Activated naive CD8-positive, alpha-beta T cell treated with anti-CD3 and anti-CD28 coated beads, Interleukin-2, amount 50 U/mL, for 24 hours (primary cell): ENCODE data around the gene HTR3B.
"Not testable (repeated sequence)": the region's sequence is repeated elsewhere in the genome, so short reads cannot be mapped to it uniquely, and the experiment has no call there.

ENCODE experiments used
- ATAC-seq: fragments of 150-1000 bp; cut with Tn5 transposase; one replicate; pipeline ENCODE4 v1.10.0; 2021
- DNase-seq: peaks from one replicate; pipeline ENCODE4 v3.0.0; 2021
- H3K27ac Mint-ChIP-seq: one replicate; pipeline ENCODE4 v1.8.0; 2021; ENCODE audit warnings: mild to moderate bottlenecking, mixed read lengths
- H3K27me3 Mint-ChIP-seq: one replicate; pipeline ENCODE4 v1.8.0; 2021; ENCODE audit warnings: mixed read lengths
- H3K36me3 Mint-ChIP-seq: one replicate; pipeline ENCODE4 v1.8.0; 2021; ENCODE audit warnings: low read depth, mixed read lengths
- H3K4me1 Mint-ChIP-seq: one replicate; pipeline ENCODE4 v1.8.0; 2021; ENCODE audit warnings: mixed read lengths
- H3K4me3 Mint-ChIP-seq: one replicate; pipeline ENCODE4 v1.8.0; 2021; ENCODE audit warnings: mild to moderate bottlenecking, moderate library complexity, mixed read lengths
- H3K9me3 Mint-ChIP-seq: one replicate; pipeline ENCODE4 v1.8.0; 2021; ENCODE audit warnings: mixed read lengths

Gene HTR3B

GRCh38 chr11:113906516-113906915 lies 1.9 kb downstream of the HTR3B start:
- no peaks in the 10 kb centered on the region for H3K4me1 Mint-ChIP-seq
- H3K36me3 Mint-ChIP-seq = no peaks in the 10 kb centered on the region
- no peak for ATAC-seq
- DNase-seq = no peak
- no peak overlapping the region for H3K4me3 Mint-ChIP-seq
- H3K27ac Mint-ChIP-seq = no peak overlapping the region
- H3K27me3 Mint-ChIP-seq = peaks cover 7% of the 10 kb centered on the region
- H3K9me3 Mint-ChIP-seq = no peaks in the 10 kb centered on the region

GRCh38 chr11:113907152-113907551 lies 2.6 kb downstream of the HTR3B start:
- ATAC-seq = no peak
- Mint-ChIP-seq H3K4me3 (no peak overlapping the region), H3K27ac (no peak overlapping the region), H3K27me3 (peaks cover 2% of the 10 kb centered on the region), H3K36me3 (no peaks in the 10 kb centered on the region), H3K9me3 (no peaks in the 10 kb centered on the region), H3K4me1 (no peaks in the 10 kb centered on the region)
- DNase-seq = no peak

- no peak overlapping the region for H3K27ac Mint-ChIP-seq
- H3K9me3 Mint-ChIP-seq = no peaks in the 10 kb centered on the region
- H3K4me3 Mint-ChIP-seq = no peak overlapping the region
- no peak for ATAC-seq
- H3K36me3 Mint-ChIP-seq = no peaks in the 10 kb centered on the region
- no peak for DNase-seq
- no peaks in the 10 kb centered on the region for H3K27me3 Mint-ChIP-seq
- no peaks in the 10 kb centered on the region for H3K4me1 Mint-ChIP-seq
Measured at GRCh38 chr11:113907681-113908080, 3.1 kb downstream of the HTR3B start.

- DNase-seq (no peak), ATAC-seq (no peak)
- Mint-ChIP-seq H3K4me3 (no peak overlapping the region), H3K27me3 (no peaks in the 10 kb centered on the region), H3K27ac (no peak overlapping the region), H3K4me1 (no peaks in the 10 kb centered on the region), H3K9me3 (no peaks in the 10 kb centered on the region), H3K36me3 (no peaks in the 10 kb centered on the region)
Measured at GRCh38 chr11:113908098-113908497, 3.5 kb downstream of the HTR3B start.

- H3K27ac Mint-ChIP-seq, H3K4me1 Mint-ChIP-seq, ATAC-seq, H3K9me3 Mint-ChIP-seq, H3K27me3 Mint-ChIP-seq, H3K36me3 Mint-ChIP-seq, H3K4me3 Mint-ChIP-seq, DNase-seq: not testable (repeated sequence)
Measured at GRCh38 chr11:113911491-113911890, 6.9 kb downstream of the HTR3B start.

GRCh38 chr11:113923572-113923971 lies 19.0 kb downstream of the HTR3B start:
- Mint-ChIP-seq H3K27ac (no peak overlapping the region), H3K27me3 (peaks cover 14% of the 10 kb centered on the region), H3K4me1 (peaks cover 1% of the 10 kb centered on the region), H3K9me3 (no peaks in the 10 kb centered on the region), H3K36me3 (no peaks in the 10 kb centered on the region), H3K4me3 (no peak overlapping the region)
- ATAC-seq = no peak
- DNase-seq = no peak

- Mint-ChIP-seq H3K4me1 (peaks cover 1% of the 10 kb centered on the region), H3K4me3 (no peak overlapping the region), H3K27me3 (peaks cover 18% of the 10 kb centered on the region), H3K36me3 (no peaks in the 10 kb centered on the region), H3K9me3 (no peaks in the 10 kb centered on the region), H3K27ac (no peak overlapping the region)
- no peak for DNase-seq
- no peak for ATAC-seq
Measured at GRCh38 chr11:113926273-113927197, 21.9 kb downstream of the HTR3B start.

- Mint-ChIP-seq H3K36me3 (no peaks in the 10 kb centered on the region), H3K4me3 (no peak overlapping the region), H3K27me3 (peaks cover 16% of the 10 kb centered on the region), H3K4me1 (peaks cover 1% of the 10 kb centered on the region), H3K27ac (no peak overlapping the region), H3K9me3 (no peaks in the 10 kb centered on the region)
- ATAC-seq (no peak), DNase-seq (no peak)
Measured at GRCh38 chr11:113928311-113928710, 23.7 kb downstream of the HTR3B start.

- Mint-ChIP-seq H3K9me3 (no peaks in the 10 kb centered on the region), H3K4me1 (no peaks in the 10 kb centered on the region), H3K27me3 (peaks cover 13% of the 10 kb centered on the region), H3K27ac (no peak overlapping the region), H3K36me3 (no peaks in the 10 kb centered on the region), H3K4me3 (no peak overlapping the region)
- no peak for ATAC-seq
- no peak for DNase-seq
Measured at GRCh38 chr11:113932788-113933187, 28.2 kb downstream of the HTR3B start.

GRCh38 chr11:113934193-113934592 lies 29.6 kb downstream of the HTR3B start:
- not testable (repeated sequence) for H3K27ac Mint-ChIP-seq, H3K4me1 Mint-ChIP-seq, H3K9me3 Mint-ChIP-seq, H3K36me3 Mint-ChIP-seq, ATAC-seq, DNase-seq, H3K4me3 Mint-ChIP-seq
- peaks cover 10% of the 10 kb centered on the region for H3K27me3 Mint-ChIP-seq

- no peak overlapping the region for H3K27ac Mint-ChIP-seq
- ATAC-seq = no peak
- H3K36me3 Mint-ChIP-seq = no peaks in the 10 kb centered on the region
- H3K27me3 Mint-ChIP-seq = peaks cover 10% of the 10 kb centered on the region
- no peak overlapping the region for H3K4me3 Mint-ChIP-seq
- no peaks in the 10 kb centered on the region for H3K9me3 Mint-ChIP-seq
- no peak for DNase-seq
- H3K4me1 Mint-ChIP-seq = no peaks in the 10 kb centered on the region
Measured at GRCh38 chr11:113934761-113935160, 30.2 kb downstream of the HTR3B start.

GRCh38 chr11:113935858-113936257 lies 31.3 kb downstream of the HTR3B start:
- Mint-ChIP-seq H3K27ac (no peak overlapping the region), H3K9me3 (no peaks in the 10 kb centered on the region), H3K4me1 (no peaks in the 10 kb centered on the region), H3K4me3 (no peak overlapping the region), H3K36me3 (no peaks in the 10 kb centered on the region), H3K27me3 (peaks cover 3% of the 10 kb centered on the region)
- no peak for ATAC-seq
- DNase-seq = no peak

- Mint-ChIP-seq H3K27ac (no peak overlapping the region), H3K4me1 (no peaks in the 10 kb centered on the region), H3K27me3 (peaks cover 2% of the 10 kb centered on the region), H3K36me3 (no peaks in the 10 kb centered on the region), H3K4me3 (no peak overlapping the region), H3K9me3 (no peaks in the 10 kb centered on the region)
- ATAC-seq (no peak), DNase-seq (no peak)
Measured at GRCh38 chr11:113937918-113938317, 33.3 kb downstream of the HTR3B start.

- DNase-seq (no peak), ATAC-seq (no peak)
- no peak overlapping the region for H3K27ac Mint-ChIP-seq
- no peaks in the 10 kb centered on the region for H3K9me3 Mint-ChIP-seq
- H3K36me3 Mint-ChIP-seq = no peaks in the 10 kb centered on the region
- no peak overlapping the region for H3K4me3 Mint-ChIP-seq
- no peaks in the 10 kb centered on the region for H3K27me3 Mint-ChIP-seq
- no peaks in the 10 kb centered on the region for H3K4me1 Mint-ChIP-seq
Measured at GRCh38 chr11:113942256-113942655, 37.7 kb downstream of the HTR3B start.

- not testable (repeated sequence) for ATAC-seq, H3K4me1 Mint-ChIP-seq, DNase-seq, H3K27ac Mint-ChIP-seq, H3K36me3 Mint-ChIP-seq, H3K9me3 Mint-ChIP-seq, H3K4me3 Mint-ChIP-seq, H3K27me3 Mint-ChIP-seq
Measured at GRCh38 chr11:113946162-113946561, 41.6 kb downstream of the HTR3B start.
